Endodermal cell (in vitro differentiated cells): ENCODE data around the gene HNRNPA1. TPM values are rescaled to one million over a fixed set of nuclear protein-coding genes. Genes with fewer than 3 reads are reported as not detected.

Experiments used
- DNase-seq: peaks from one replicate; pipeline ENCODE4 v3.0.0-alpha.2; 2017
- H3K27ac ChIP-seq: 2 replicates; pipeline ENCODE4 v1.5.1; 2013; ENCODE audit warnings: mild to moderate bottlenecking, low read depth, low read length, moderate library complexity
- H3K27me3 ChIP-seq: 2 replicates; pipeline ENCODE4 v1.6.1; 2013; ENCODE audit warnings: mild to moderate bottlenecking, low read length, moderate library complexity; ENCODE audit not compliant: insufficient read depth, control insufficient read depth, poor library complexity, severe bottlenecking
- H3K36me3 ChIP-seq: 2 replicates; pipeline ENCODE4 v1.7.0; 2013; ENCODE audit warnings: mild to moderate bottlenecking, low read length, moderate library complexity; ENCODE audit not compliant: control insufficient read depth, insufficient read depth
- H3K4me1 ChIP-seq: one replicate; pipeline ENCODE4 v1.7.0; 2013; ENCODE audit warnings: low read length; ENCODE audit not compliant: control insufficient read depth, insufficient read depth
- H3K4me3 ChIP-seq: 2 replicates; pipeline ENCODE4 v1.5.1; 2013; ENCODE audit warnings: mild to moderate bottlenecking, low read length, moderate library complexity
- H3K9ac ChIP-seq: 2 replicates; pipeline ENCODE4 v1.6.1; 2013; ENCODE audit warnings: mild to moderate bottlenecking, low read length, moderate library complexity; ENCODE audit not compliant: poor library complexity, severe bottlenecking; ENCODE audit errors: extremely low read depth
- H3K9me3 ChIP-seq: 2 replicates; pipeline ENCODE4 v1.6.1; 2013; ENCODE audit warnings: mild to moderate bottlenecking, low read length, moderate library complexity; ENCODE audit not compliant: control insufficient read depth
- H3K27ac Mint-ChIP-seq: 2 replicates; pipeline ENCODE4 v1.8.0; 2020; ENCODE audit warnings: mixed read lengths
- H3K27me3 Mint-ChIP-seq: 2 replicates; pipeline ENCODE4 v1.8.0; 2021; ENCODE audit warnings: mild to moderate bottlenecking, mixed read lengths; ENCODE audit not compliant: insufficient read depth
- H3K36me3 Mint-ChIP-seq: 2 replicates; pipeline ENCODE4 v1.8.0; 2020; ENCODE audit warnings: low read depth, mixed read lengths
- H3K4me1 Mint-ChIP-seq: 2 replicates; pipeline ENCODE4 v1.8.0; 2020; ENCODE audit warnings: mixed read lengths
- H3K4me3 Mint-ChIP-seq: 2 replicates; pipeline ENCODE4 v1.8.0; 2020; ENCODE audit warnings: mild to moderate bottlenecking, moderate library complexity, mixed read lengths
- H3K9me3 Mint-ChIP-seq: 2 replicates; pipeline ENCODE4 v1.8.0; 2020; ENCODE audit warnings: mild to moderate bottlenecking, mixed read lengths
- WGBS, 2 experiments: methylation state at CpG; one replicate each; pipeline versions ENCODE4 v1.1.5 to v1.1.7; 2013; ENCODE audit warnings: missing lambda C conversion rate in 2 of 2, mixed read lengths in 1 of 2; ENCODE audit not compliant: insufficient coverage in 1 of 2, insufficient read length in 1 of 2; 5-methylcytosine and 5-hydroxymethylcytosine counted together
- total RNA-seq, 2 donors: library from RNA; stranded (reverse); fragmentation: NEBNext Ultra II Directional in 1 of 2; extraction: Animal tissue kit (Norgen Biotek cat#: 25700) in 1 of 2; gene quantifications; 2 replicates in 1 of 2; 3 replicates in 1 of 2; pipeline ENCODE4 v1.2.1, GENCODE V29; 2021
- TF ChIP-seq, protein P1 (sequence below): fragments of 200-600 bp; sonication (generic); conservative IDR thresholded peaks from 2 replicates; pipeline ENCODE4 v1.5.0; 2021; ENCODE audit warnings: antibody characterized with exemption, mild to moderate bottlenecking

HNRNPA1 gene
- total RNA-seq, 2 donors from 2014 or later = 2,414 to 2,488 TPM

DNA sequence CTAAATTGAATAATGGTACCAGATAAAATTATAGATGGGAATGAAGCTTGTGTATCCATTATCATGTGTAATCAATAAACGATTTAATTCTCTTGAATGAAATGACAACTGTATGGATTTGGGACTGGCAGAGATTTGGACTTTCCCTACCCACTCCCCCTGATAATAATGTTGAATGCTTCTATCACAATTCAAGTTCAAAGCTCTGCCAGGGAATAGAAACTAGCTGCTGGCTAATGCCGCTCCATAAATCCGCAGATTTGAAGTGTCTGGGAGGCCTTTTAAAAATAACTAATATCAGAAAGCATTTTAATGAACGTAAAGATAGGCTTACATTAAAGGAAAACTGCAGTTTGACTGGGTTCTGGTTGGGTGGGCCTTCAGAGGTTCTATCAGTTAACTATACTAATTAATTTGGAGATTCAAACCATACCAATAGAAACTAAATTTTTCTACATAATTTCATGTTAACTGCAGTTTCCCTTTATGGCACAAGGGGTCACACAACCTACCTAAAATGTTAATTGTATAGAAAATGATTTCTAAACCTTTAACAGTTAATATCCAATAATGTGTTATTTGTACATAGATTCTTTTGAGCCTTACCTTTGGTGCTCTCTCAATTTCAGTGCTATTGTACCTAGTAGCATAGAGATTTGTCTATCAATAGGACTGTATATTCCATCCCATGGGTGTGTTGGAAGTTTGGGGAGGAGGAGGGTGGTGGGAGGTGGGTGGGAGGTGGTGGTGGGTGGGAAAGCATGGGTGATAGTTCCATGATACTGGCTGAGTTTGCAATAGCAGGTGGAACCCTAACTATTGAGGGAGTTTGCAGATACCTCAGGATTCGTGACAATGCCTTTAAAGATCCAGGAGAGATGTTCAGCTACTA, 4.9 kb downstream of the HNRNPA1 start:
- peak overlapping the region; percentile 94 for H3K4me3 ChIP-seq
- no peaks in the 10 kb centered on the region for H3K9me3 ChIP-seq
- Mint-ChIP-seq H3K4me3 (no peak overlapping the region), H3K9me3 (no peaks in the 10 kb centered on the region), H3K4me1 (peaks cover 30% of the 10 kb centered on the region), H3K27ac (peak overlapping the region; percentile 86), H3K27me3 (no peaks in the 10 kb centered on the region), H3K36me3 (no peaks in the 10 kb centered on the region)
- peaks cover 71% of the 10 kb centered on the region for H3K36me3 ChIP-seq
- H3K27ac ChIP-seq = peak overlapping the region; percentile 8
- WGBS, 2 experiments = 93 to 100% methylated on average over 1 to 5 of the region's 5 CpGs
- H3K9ac ChIP-seq = peak overlapping the region; percentile 33
- no peak for DNase-seq
- TF ChIP-seq, protein P1, sequence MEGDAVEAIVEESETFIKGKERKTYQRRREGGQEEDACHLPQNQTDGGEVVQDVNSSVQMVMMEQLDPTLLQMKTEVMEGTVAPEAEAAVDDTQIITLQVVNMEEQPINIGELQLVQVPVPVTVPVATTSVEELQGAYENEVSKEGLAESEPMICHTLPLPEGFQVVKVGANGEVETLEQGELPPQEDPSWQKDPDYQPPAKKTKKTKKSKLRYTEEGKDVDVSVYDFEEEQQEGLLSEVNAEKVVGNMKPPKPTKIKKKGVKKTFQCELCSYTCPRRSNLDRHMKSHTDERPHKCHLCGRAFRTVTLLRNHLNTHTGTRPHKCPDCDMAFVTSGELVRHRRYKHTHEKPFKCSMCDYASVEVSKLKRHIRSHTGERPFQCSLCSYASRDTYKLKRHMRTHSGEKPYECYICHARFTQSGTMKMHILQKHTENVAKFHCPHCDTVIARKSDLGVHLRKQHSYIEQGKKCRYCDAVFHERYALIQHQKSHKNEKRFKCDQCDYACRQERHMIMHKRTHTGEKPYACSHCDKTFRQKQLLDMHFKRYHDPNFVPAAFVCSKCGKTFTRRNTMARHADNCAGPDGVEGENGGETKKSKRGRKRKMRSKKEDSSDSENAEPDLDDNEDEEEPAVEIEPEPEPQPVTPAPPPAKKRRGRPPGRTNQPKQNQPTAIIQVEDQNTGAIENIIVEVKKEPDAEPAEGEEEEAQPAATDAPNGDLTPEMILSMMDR = peak; percentile 67
- no peaks in the 10 kb centered on the region for H3K4me1 ChIP-seq
- H3K27me3 ChIP-seq = no peaks in the 10 kb centered on the region

DNA sequence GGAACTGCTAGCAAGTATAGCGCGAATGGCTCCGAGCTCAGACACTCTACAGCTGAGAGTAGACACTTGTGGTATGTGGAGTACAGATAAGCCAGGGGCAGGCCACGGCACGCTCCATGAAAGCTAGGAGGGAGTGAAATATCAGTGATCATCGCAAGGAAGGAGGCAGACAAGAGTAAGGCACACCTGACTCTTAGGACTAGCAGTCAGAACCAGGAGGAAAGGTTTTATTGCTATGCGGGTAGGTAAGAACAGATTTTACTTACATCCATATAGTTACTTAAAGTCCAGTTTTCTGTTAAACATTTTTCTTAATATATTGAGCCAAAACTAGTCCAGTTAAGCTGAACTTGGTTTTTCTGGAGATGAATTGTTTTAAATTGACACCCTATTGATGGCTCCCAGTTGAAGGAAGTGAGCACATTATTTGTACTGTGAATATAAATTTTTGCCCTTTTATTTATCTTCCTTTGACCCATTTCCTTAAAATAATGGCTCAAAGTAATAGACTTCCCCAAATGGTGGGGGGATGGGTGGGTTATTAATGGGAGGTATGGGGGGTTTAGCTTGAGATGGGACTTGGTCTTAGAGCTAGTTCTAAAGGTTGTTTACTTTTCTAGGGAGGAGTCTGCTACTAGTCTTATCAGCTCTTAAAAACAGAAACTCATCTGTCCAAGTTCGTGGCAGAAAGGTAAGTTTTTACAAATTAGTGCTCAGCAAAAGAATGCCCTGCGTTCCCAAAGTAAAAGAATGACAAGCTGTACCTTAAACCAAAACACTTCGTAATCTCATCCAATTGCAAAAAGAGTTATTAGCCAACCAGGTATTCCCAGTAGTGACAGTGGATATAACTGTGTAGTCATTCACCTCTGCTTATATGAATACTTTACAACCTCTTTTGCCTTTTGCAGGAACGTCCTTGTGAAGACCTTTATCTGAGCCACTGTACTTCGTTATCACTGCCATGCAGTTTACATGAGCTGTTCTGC, 5.8 kb downstream of the HNRNPA1 start:
- Mint-ChIP-seq H3K27me3 (no peaks in the 10 kb centered on the region), H3K27ac (peak overlapping the region; percentile 37), H3K4me1 (peaks cover 30% of the 10 kb centered on the region), H3K9me3 (no peaks in the 10 kb centered on the region), H3K4me3 (no peak overlapping the region), H3K36me3 (no peaks in the 10 kb centered on the region)
- H3K27me3 ChIP-seq = no peaks in the 10 kb centered on the region
- H3K9me3 ChIP-seq = no peaks in the 10 kb centered on the region
- peaks cover 66% of the 10 kb centered on the region for H3K36me3 ChIP-seq
- H3K27ac ChIP-seq = no peak overlapping the region
- H3K4me1 ChIP-seq = no peaks in the 10 kb centered on the region
- TF ChIP-seq, protein P1 = no peak
- H3K4me3 ChIP-seq = peak overlapping the region; percentile 94
- peak overlapping the region; percentile 2 for H3K9ac ChIP-seq
- peak; percentile 75 for DNase-seq
- 93 to 94% methylated on average over 9 to 11 of the region's 12 CpGs for WGBS, 2 experiments
